BLaER1 (cell line): ENCODE results near the gene UNKL.

ENCODE experiments used
- H3K27ac ChIP-seq: shearing (Covaris generic); formaldehyde crosslinking; 2 replicates; pipeline ENCODE4 v1.8.1; 2022
- H3K27me3 ChIP-seq: shearing (Covaris generic); formaldehyde crosslinking; 2 replicates; pipeline ENCODE4 v1.8.1; 2022
- H3K36me3 ChIP-seq: shearing (Covaris generic); formaldehyde crosslinking; 2 replicates; pipeline ENCODE4 v1.8.1; 2022
- H3K4me1 ChIP-seq: shearing (Covaris generic); formaldehyde crosslinking; 2 replicates; pipeline ENCODE4 v1.8.1; 2022
- H3K4me2 ChIP-seq: shearing (Covaris generic); formaldehyde crosslinking; 2 replicates; pipeline ENCODE4 v1.8.1; 2022
- H3K4me3 ChIP-seq: shearing (Covaris generic); formaldehyde crosslinking; 2 replicates; pipeline ENCODE4 v1.8.1; 2022
- H3K9ac ChIP-seq: shearing (Covaris generic); formaldehyde crosslinking; 2 replicates; pipeline ENCODE4 v1.8.1; 2022
- H3K9me3 ChIP-seq: shearing (Covaris generic); formaldehyde crosslinking; 2 replicates; pipeline ENCODE4 v1.8.1; 2022
- H4K20me1 ChIP-seq: shearing (Covaris generic); formaldehyde crosslinking; 2 replicates; pipeline ENCODE4 v1.8.1; 2022
- Cebpa-rat ChIP-seq: shearing (Covaris generic); IDR thresholded peaks from 2 replicates; pipeline ENCODE4 v1.8.1; 2022

Gene UNKL

DNA sequence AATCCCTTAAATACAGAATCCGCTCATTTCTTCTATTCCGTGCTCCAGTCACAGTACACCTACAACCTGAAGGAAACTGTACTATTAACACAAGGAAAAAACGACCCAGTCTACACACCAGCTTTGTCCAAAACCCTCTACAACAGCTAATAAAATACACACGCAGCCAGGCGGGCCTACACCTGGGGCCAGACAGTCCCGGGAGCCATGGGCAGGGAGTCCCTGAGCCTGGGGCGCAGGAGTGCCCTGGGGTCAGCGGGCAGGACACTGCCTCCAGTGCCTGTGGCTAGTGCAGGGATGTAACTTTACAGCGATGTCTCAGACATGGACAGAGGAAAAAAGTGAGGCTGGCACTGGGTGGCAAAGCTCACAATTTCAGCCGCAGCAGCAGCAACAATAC, 34.3 kb downstream of the UNKL start:
- TF ChIP-seq Cebpa-rat = no peak
- Histone ChIP-seq H3K27me3 (no peaks in the 10 kb centered on the region), H3K4me2 (peak overlapping the region; percentile 99; the same call in 1 of the 2 replicates), H3K36me3 (peaks cover 77% of the 10 kb centered on the region), H3K9me3 (no peaks in the 10 kb centered on the region), H3K27ac (no peak overlapping the region), H3K4me3 (no peak overlapping the region; the same call in 1 of the 2 replicates), H3K9ac (no peak overlapping the region), H3K4me1 (peaks cover 25% of the 10 kb centered on the region), H4K20me1 (peaks cover 52% of the 10 kb centered on the region)

GRCh38 chr16:1379304-1380076, 35.0 kb downstream of the UNKL start:
- Histone ChIP-seq H3K4me3 (peak overlapping the region; percentile 73), H3K9me3 (no peaks in the 10 kb centered on the region), H3K27me3 (no peaks in the 10 kb centered on the region), H3K36me3 (peaks cover 77% of the 10 kb centered on the region), H3K27ac (peak overlapping the region; percentile 87), H3K9ac (peak overlapping the region; percentile 86), H3K4me1 (peaks cover 25% of the 10 kb centered on the region), H4K20me1 (peaks cover 59% of the 10 kb centered on the region), H3K4me2 (peak overlapping the region; percentile 99)
- TF ChIP-seq Cebpa-rat = no peak

DNA sequence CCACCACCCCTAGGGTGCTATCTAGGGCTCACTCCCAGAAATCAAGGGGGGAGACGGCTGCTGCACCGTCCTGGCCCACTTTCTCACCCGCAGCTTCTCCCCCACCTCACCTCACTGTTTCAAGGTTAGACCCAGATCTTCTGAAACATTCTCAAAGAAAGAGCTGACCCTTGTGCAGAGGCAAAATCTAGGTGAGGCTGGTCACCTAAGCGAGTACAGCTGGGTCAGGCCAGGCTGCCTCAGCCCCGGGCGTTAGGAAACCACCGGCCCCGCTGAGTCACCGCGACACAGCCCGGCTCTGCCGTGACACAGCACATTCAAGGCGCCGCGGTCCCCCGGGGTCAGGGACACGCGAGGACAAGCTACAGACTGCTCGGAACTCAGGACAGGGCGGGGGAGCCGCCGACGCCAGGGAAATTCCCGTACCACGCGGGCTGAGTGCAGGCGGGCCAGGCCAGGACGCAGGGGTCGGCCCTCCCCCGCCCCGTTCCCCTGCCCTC, 35.6 kb downstream of the UNKL start:
- H3K4me1 ChIP-seq = peaks cover 25% of the 10 kb centered on the region
- peaks cover 78% of the 10 kb centered on the region for H3K36me3 ChIP-seq
- no peak for TF ChIP-seq Cebpa-rat
- H4K20me1 ChIP-seq = peaks cover 65% of the 10 kb centered on the region
- H3K9me3 ChIP-seq = no peaks in the 10 kb centered on the region
- peak overlapping the region; percentile 87 for H3K27ac ChIP-seq
- peak overlapping the region; percentile 99 for H3K4me2 ChIP-seq
- no peaks in the 10 kb centered on the region for H3K27me3 ChIP-seq
- peak overlapping the region; percentile 73 for H3K4me3 ChIP-seq
- peak overlapping the region; percentile 86 for H3K9ac ChIP-seq

DNA sequence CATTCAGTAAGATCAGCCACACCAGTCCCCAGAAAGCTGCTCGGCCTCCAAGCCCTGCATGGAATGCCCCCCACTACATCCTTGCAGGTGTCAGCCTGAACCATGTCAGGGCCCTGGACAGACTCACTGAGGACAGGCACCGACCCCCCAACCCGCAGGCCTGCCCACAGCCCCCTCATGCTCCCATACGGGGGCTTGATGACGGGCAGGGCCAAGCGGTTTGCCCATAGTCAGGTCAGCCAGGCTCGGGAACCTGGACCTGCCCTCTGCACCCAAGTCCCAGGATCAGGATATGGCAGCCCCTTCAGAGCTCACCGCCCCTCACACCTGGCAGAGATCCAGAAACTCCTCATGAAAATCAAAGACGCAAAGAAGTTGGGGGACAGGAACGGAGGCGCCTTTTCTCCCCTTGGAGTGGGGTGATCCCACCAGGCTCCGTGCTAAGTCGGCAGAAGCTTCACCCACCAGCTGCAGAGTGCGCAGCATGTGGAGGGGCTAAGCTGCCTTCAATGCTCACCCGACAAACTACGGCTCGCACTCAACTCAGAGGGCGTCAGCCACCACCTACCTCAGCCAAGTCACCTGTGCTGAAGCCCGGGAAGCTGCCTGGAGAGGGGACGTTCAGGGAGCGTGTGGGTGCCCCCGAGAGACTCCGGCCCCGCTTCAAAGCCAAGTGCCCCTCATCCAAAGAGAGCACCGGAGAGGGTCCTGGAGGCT, 36.3 kb downstream of the UNKL start:
- Histone ChIP-seq H3K27me3 (no peaks in the 10 kb centered on the region), H3K27ac (peak overlapping the region; percentile 87), H4K20me1 (peaks cover 65% of the 10 kb centered on the region), H3K4me3 (peak overlapping the region; percentile 73), H3K4me2 (peak overlapping the region; percentile 99), H3K9ac (peak overlapping the region; percentile 86; the same call in 1 of the 2 replicates), H3K4me1 (peaks cover 25% of the 10 kb centered on the region), H3K36me3 (peaks cover 72% of the 10 kb centered on the region), H3K9me3 (no peaks in the 10 kb centered on the region)
- no peak for TF ChIP-seq Cebpa-rat

DNA sequence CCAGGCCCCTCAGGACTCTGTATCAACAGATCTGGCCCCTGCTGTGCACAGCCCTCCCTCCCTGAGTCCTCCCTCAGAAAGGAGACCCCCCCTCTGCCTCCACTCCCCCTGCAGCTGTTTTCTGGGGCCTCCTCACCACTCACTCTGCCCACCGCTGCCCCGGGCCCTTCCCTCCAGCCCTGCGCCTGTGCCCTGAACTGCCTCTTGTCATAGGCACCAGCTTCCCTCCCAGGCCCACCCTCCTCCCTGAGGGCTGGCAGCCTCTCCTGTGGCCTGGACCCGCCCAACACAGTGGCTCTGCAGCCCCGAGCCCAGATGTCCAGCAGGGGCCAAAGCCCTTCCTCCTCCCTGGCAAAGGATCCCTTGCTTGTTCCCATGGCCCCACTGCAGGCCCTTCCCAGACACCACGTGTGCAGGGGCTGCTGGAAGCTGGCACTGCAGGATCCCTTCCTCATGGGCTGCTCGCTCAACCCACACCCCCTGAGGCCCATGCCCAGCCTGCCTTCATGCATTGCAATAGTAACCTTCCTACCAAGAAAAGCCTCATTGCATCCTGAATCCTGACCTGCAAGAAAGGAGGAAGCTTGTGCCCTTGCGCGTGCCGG, 37.0 kb downstream of the UNKL start:
- Histone ChIP-seq H3K9ac (no peak overlapping the region), H3K4me1 (peaks cover 25% of the 10 kb centered on the region), H3K4me2 (peak overlapping the region; percentile 99), H3K27ac (no peak overlapping the region), H3K27me3 (no peaks in the 10 kb centered on the region), H3K36me3 (peaks cover 66% of the 10 kb centered on the region), H3K4me3 (no peak overlapping the region), H3K9me3 (no peaks in the 10 kb centered on the region), H4K20me1 (peaks cover 66% of the 10 kb centered on the region)
- TF ChIP-seq Cebpa-rat = no peak

DNA sequence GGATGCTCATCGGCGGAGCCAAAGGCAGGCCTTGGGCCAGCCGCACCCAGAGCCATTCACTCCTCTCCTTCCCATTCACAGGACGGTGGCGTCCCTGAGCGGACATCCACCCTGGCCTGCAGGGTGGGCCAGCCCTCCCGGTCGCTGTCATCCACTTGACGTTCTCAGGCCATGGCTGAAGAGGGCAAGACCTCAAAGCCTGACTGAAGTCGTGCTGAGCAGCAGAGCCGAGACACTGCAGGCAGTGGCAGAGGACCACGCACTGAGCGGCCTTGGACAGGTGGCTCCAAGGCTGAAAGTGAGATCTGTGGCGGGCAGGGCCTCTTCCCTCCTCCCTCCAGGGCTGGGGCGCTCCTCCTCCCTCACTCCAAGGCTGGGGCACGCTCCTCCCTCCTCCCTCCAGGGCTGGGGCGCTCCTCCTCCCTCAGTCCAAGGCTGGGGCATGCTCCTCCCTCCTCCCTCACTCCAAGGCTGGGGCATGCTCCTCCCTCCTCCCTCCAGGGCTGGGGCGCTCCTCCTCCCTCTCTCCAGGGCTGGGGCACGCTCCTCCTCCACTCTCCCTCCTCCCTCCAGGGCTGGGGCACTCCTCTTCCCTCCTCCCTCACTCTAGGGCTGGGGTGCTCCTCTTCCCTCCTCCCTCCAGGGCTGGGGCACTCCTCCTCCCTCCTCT, 38.6 kb downstream of the UNKL start:
- Histone ChIP-seq H3K27ac (no peak overlapping the region), H3K4me2 (no peak overlapping the region), H3K9ac (no peak overlapping the region), H3K4me3 (no peak overlapping the region), H3K27me3 (no peaks in the 10 kb centered on the region), H3K9me3 (no peaks in the 10 kb centered on the region), H4K20me1 (peaks cover 83% of the 10 kb centered on the region), H3K4me1 (peaks cover 25% of the 10 kb centered on the region), H3K36me3 (peaks cover 66% of the 10 kb centered on the region)
- TF ChIP-seq Cebpa-rat = no peak

DNA sequence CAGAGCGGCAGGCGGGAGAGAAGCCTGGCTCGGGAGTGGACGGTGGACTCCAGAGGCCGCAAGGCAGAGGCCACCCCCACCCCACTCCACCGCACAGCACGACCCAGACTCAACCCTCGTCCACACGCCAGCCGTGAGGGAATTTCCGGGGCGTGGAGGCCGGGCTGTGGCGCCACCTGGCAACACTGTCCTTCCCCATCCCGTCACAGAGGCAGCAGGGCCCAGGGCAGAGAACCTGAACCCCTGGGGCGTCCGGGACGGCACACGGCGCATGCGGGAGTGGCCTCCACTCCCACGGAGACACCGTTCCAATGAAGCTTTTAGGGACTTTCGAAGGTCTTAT, 39.2 kb downstream of the UNKL start:
- H4K20me1 ChIP-seq = peaks cover 85% of the 10 kb centered on the region
- no peaks in the 10 kb centered on the region for H3K9me3 ChIP-seq
- H3K9ac ChIP-seq = no peak overlapping the region
- peaks cover 25% of the 10 kb centered on the region for H3K4me1 ChIP-seq
- H3K27ac ChIP-seq = no peak overlapping the region
- no peaks in the 10 kb centered on the region for H3K27me3 ChIP-seq
- H3K4me3 ChIP-seq = no peak overlapping the region
- H3K4me2 ChIP-seq = no peak overlapping the region
- no peak for TF ChIP-seq Cebpa-rat
- H3K36me3 ChIP-seq = peaks cover 69% of the 10 kb centered on the region

- TF ChIP-seq Cebpa-rat = no peak
- Histone ChIP-seq H3K4me3 (no peak overlapping the region), H3K4me1 (peaks cover 19% of the 10 kb centered on the region), H3K27ac (no peak overlapping the region), H3K9ac (no peak overlapping the region), H3K9me3 (no peaks in the 10 kb centered on the region), H3K36me3 (peaks cover 75% of the 10 kb centered on the region), H4K20me1 (peaks cover 84% of the 10 kb centered on the region), H3K27me3 (no peaks in the 10 kb centered on the region), H3K4me2 (no peak overlapping the region)
Observed at GRCh38 chr16:1374418-1375297, 39.8 kb downstream of the UNKL start.
